Liver (tissue), 9 donors: ENCODE results near the gene LRRC36. TPM values are rescaled to one million over a fixed set of nuclear protein-coding genes. Genes with fewer than 3 reads are reported as not detected.

ENCODE experiments used
- DNase-seq: peaks from one replicate; pipeline ENCODE4 v3.0.0-alpha.2; 2017; ENCODE audit warnings: low spot score
- H3K27ac ChIP-seq, 2 donors: one replicate each; pipeline ENCODE4 v1.7.0; 2013; ENCODE audit warnings: inconsistent platforms in 2 of 2, low read length in 2 of 2, control low read depth in 1 of 2, low read depth in 1 of 2, mild to moderate bottlenecking in 1 of 2
- H3K27me3 ChIP-seq, 4 donors: one replicate each; pipeline versions ENCODE4 v1.6.1 to v1.7.0; 2013; ENCODE audit warnings: low read length in 3 of 4, inconsistent platforms in 1 of 4, mild to moderate bottlenecking in 1 of 4, moderate library complexity in 1 of 4; ENCODE audit not compliant: control insufficient read depth in 4 of 4, insufficient read depth in 4 of 4
- H3K36me3 ChIP-seq, 4 donors: one replicate each; pipeline versions ENCODE4 v1.6.1 to v1.7.0; 2013; ENCODE audit warnings: low read length in 3 of 4, mild to moderate bottlenecking in 3 of 4, low read depth in 1 of 4, moderate library complexity in 1 of 4; ENCODE audit not compliant: control insufficient read depth in 4 of 4, insufficient read depth in 3 of 4
- H3K4me1 ChIP-seq, 4 donors: one replicate each; pipeline versions ENCODE4 v1.6.1 to v1.7.0; 2013; ENCODE audit warnings: low read length in 3 of 4, mild to moderate bottlenecking in 3 of 4, moderate library complexity in 1 of 4; ENCODE audit not compliant: control insufficient read depth in 4 of 4, insufficient read depth in 4 of 4
- H3K4me3 ChIP-seq, 3 donors: one replicate each; pipeline versions ENCODE4 v1.6.1 to v1.7.0; 2013; ENCODE audit warnings: low read length in 3 of 3, control low read depth in 1 of 3, low read depth in 1 of 3, mild to moderate bottlenecking in 1 of 3
- H3K9ac ChIP-seq, 2 donors: one replicate each; pipeline ENCODE4 v1.7.0; 2013; ENCODE audit warnings: low read length in 2 of 2, mild to moderate bottlenecking in 2 of 2, moderate library complexity in 2 of 2, control low read depth in 1 of 2, low read depth in 1 of 2
- H3K9me3 ChIP-seq, 4 donors: one replicate each; pipeline versions ENCODE4 v1.6.1 to v1.7.0; 2013; ENCODE audit warnings: low read length in 3 of 4; ENCODE audit not compliant: control insufficient read depth in 4 of 4
- EGR1 ChIP-seq, 2 donors: IDR thresholded peaks; 2 replicates each; pipeline ENCODE4 v1.6.1; 2016 to 2018; ENCODE audit warnings: antibody characterized with exemption in 2 of 2, low read depth in 2 of 2
- FOXA1 ChIP-seq: IDR thresholded peaks from 2 replicates; pipeline ENCODE4 v1.6.1; 2016; ENCODE audit warnings: antibody characterized with exemption
- FOXA2 ChIP-seq: IDR thresholded peaks from 2 replicates; pipeline ENCODE4 v1.6.1; 2016; ENCODE audit warnings: antibody characterized with exemption
- GABPA ChIP-seq, 2 donors: IDR thresholded peaks in 1 of 2; conservative IDR thresholded peaks in 1 of 2; 2 replicates each; pipeline ENCODE4 v1.6.1; 2016; ENCODE audit warnings: antibody characterized with exemption in 2 of 2, mild to moderate bottlenecking in 1 of 2, moderate library complexity in 1 of 2
- HNF4A ChIP-seq, 2 donors: conservative IDR thresholded peaks; 2 replicates each; pipeline ENCODE4 v1.6.1; 2016; ENCODE audit warnings: antibody characterized with exemption in 2 of 2, mild to moderate bottlenecking in 2 of 2
- HNF4G ChIP-seq: IDR thresholded peaks from 2 replicates; pipeline ENCODE4 v1.6.1; 2016; ENCODE audit warnings: antibody characterized with exemption
- JUND ChIP-seq, 2 donors: IDR thresholded peaks; 2 replicates each; pipeline ENCODE4 v1.6.1; 2016; ENCODE audit warnings: antibody characterized with exemption in 2 of 2
- NR2F2 ChIP-seq: IDR thresholded peaks from 2 replicates; pipeline ENCODE4 v1.6.1; 2016; ENCODE audit warnings: antibody characterized with exemption
- RAD21 ChIP-seq, 2 donors: IDR thresholded peaks; 2 replicates each; pipeline ENCODE4 v1.6.1; 2016; ENCODE audit warnings: antibody characterized with exemption in 2 of 2, mild to moderate bottlenecking in 2 of 2
- RXRA ChIP-seq, 2 donors: IDR thresholded peaks; 2 replicates each; pipeline ENCODE4 v1.6.1; 2017 to 2018; ENCODE audit warnings: antibody characterized with exemption in 2 of 2, mild to moderate bottlenecking in 1 of 2
- TAF1 ChIP-seq: conservative IDR thresholded peaks from 2 replicates; pipeline ENCODE4 v1.6.1; 2016; ENCODE audit warnings: antibody characterized with exemption, mild to moderate bottlenecking
- YY1 ChIP-seq: IDR thresholded peaks from 2 replicates; pipeline ENCODE4 v1.6.1; 2016; ENCODE audit warnings: antibody characterized with exemption, mild to moderate bottlenecking
- WGBS: extraction: QIAGEN DNeasy Blood & Tissue Kit; methylation state at CpG from one replicate; pipeline ENCODE4 v1.1.7; 2013; 5-methylcytosine and 5-hydroxymethylcytosine counted together
- polyA plus RNA-seq, 2 donors: library from polyadenylated mRNA; stranded (reverse) in 1 of 2; unstranded in 1 of 2; fragments of 200-250 nt in 1 of 2; fragments of >200 nt in 1 of 2; fragmentation: Nextera tagmentation in 1 of 2; extraction: Ambion mirVana in 1 of 2; gene quantifications; one replicate each; pipeline versions ENCODE4 v1.2.1 to v1.2.3, GENCODE V29; 2013 to 2015
- total RNA-seq, 2 donors: library from RNA; depleted of rRNA; stranded (reverse); fragments of >200 nt; gene quantifications; one replicate each; pipeline ENCODE4 v1.2.3, GENCODE V29; 2014
- TF ChIP-seq, protein P1 (sequence below): IDR thresholded peaks from 2 replicates; pipeline ENCODE4 v1.6.1; 2016; ENCODE audit warnings: antibody characterized with exemption
- TF ChIP-seq, protein P2 (sequence below): IDR thresholded peaks from 2 replicates; pipeline ENCODE4 v1.6.1; 2016; ENCODE audit warnings: antibody characterized with exemption
- TF ChIP-seq, protein P3 (sequence below): fragments of 150-350 bp; IDR thresholded peaks from 2 replicates; pipeline ENCODE4 v1.5.1; 2017; ENCODE audit warnings: improper control_type of control experiment, low read depth, low read length; ENCODE audit not compliant: missing input control
- TF ChIP-seq, protein P4 (sequence below): IDR thresholded peaks from 2 replicates; pipeline ENCODE4 v1.6.1; 2016; ENCODE audit warnings: antibody characterized with exemption, mild to moderate bottlenecking
- donor health status: healthy.
- donor health status: healthy.
- donor health status: healthy.
- donor health status: healthy.
- donor health status: healthy.

The LRRC36 gene
- total and polyA plus RNA-seq, 4 donors, result 0.08 TPM; not detected in 3

DNA sequence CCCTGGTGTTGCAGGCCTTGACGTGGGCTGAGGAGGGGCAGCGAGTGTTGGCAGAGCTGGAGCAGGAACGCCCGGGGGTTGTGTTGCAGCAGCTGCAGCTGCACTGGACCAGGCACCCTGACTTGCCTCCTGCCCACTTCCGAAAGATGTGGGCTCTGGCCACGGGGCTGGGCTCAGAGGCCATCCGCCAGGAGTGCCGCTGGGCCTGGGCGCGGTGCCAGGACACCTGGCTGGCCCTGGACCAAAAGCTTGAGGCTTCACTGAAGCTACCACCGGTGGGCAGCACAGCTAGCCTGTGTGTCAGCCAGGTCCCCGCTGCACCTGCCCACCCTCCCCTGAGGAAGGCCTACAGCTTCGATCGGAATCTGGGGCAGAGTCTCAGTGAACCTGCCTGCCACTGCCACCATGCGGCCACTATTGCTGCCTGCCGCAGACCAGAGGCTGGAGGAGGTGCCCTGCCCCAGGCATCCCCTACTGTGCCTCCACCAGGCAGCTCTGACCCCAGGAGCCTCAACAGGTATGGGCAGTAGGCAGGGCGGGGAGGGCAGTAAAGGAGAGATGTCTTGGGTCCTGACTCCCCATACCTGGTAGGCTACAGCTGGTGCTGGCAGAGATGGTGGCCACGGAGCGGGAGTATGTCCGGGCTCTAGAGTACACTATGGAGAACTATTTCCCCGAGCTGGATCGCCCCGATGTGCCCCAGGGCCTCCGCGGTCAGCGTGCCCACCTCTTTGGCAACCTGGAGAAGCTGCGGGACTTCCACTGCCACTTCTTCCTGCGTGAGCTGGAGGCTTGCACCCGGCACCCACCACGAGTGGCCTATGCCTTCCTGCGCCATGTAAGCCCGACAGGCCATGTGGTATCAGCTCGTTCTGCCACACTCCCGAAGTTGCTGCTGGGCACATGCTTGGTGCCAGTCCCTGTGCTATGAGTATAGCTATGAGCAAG is 41.6 kb upstream of the LRRC36 start:
- no peak overlapping the region for H3K4me3 ChIP-seq
- DNase-seq, result no peak
- 64% methylated on average over 34 of the region's 34 CpGs for WGBS
- no peaks in the 10 kb centered on the region for H3K27me3 ChIP-seq
- H3K36me3 ChIP-seq, result no peaks in the 10 kb centered on the region
- no peak overlapping the region for H3K9ac ChIP-seq
- TF ChIP-seq RAD21 (IDR thresholded peaks at IDR 0.05) (peak in 1 of 2 donors; percentile 74), RXRA (IDR thresholded peaks at IDR 0.05) (no peak), EGR1 (IDR thresholded peaks at IDR 0.05; ENCODE audit: low read depth in 2 of 2) (no peak), TAF1 (no peak), FOXA2 (no peak), HNF4G (no peak), HNF4A (conservative IDR thresholded peaks at IDR 0.05) (no peak), GABPA (IDR thresholded peaks at IDR 0.05 in 1 of 2, conservative IDR thresholded peaks at IDR 0.05 in 1 of 2) (no peak), JUND (IDR thresholded peaks at IDR 0.05) (no peak)
- TF ChIP-seq, protein P1, sequence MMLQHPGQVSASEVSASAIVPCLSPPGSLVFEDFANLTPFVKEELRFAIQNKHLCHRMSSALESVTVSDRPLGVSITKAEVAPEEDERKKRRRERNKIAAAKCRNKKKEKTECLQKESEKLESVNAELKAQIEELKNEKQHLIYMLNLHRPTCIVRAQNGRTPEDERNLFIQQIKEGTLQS, result no peak
- TF ChIP-seq, protein P2, sequence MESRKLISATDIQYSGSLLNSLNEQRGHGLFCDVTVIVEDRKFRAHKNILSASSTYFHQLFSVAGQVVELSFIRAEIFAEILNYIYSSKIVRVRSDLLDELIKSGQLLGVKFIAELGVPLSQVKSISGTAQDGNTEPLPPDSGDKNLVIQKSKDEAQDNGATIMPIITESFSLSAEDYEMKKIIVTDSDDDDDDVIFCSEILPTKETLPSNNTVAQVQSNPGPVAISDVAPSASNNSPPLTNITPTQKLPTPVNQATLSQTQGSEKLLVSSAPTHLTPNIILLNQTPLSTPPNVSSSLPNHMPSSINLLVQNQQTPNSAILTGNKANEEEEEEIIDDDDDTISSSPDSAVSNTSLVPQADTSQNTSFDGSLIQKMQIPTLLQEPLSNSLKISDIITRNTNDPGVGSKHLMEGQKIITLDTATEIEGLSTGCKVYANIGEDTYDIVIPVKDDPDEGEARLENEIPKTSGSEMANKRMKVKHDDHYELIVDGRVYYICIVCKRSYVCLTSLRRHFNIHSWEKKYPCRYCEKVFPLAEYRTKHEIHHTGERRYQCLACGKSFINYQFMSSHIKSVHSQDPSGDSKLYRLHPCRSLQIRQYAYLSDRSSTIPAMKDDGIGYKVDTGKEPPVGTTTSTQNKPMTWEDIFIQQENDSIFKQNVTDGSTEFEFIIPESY, result no peak
- TF ChIP-seq, protein P3, sequence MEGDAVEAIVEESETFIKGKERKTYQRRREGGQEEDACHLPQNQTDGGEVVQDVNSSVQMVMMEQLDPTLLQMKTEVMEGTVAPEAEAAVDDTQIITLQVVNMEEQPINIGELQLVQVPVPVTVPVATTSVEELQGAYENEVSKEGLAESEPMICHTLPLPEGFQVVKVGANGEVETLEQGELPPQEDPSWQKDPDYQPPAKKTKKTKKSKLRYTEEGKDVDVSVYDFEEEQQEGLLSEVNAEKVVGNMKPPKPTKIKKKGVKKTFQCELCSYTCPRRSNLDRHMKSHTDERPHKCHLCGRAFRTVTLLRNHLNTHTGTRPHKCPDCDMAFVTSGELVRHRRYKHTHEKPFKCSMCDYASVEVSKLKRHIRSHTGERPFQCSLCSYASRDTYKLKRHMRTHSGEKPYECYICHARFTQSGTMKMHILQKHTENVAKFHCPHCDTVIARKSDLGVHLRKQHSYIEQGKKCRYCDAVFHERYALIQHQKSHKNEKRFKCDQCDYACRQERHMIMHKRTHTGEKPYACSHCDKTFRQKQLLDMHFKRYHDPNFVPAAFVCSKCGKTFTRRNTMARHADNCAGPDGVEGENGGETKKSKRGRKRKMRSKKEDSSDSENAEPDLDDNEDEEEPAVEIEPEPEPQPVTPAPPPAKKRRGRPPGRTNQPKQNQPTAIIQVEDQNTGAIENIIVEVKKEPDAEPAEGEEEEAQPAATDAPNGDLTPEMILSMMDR, result peak; percentile 54
- H3K27ac ChIP-seq, result no peak overlapping the region
- H3K9me3 ChIP-seq, result no peaks in the 10 kb centered on the region
- H3K4me1 ChIP-seq, result peaks cover 0 to 2% (median 0%) of the 10 kb centered on the region in 4 donors

DNA sequence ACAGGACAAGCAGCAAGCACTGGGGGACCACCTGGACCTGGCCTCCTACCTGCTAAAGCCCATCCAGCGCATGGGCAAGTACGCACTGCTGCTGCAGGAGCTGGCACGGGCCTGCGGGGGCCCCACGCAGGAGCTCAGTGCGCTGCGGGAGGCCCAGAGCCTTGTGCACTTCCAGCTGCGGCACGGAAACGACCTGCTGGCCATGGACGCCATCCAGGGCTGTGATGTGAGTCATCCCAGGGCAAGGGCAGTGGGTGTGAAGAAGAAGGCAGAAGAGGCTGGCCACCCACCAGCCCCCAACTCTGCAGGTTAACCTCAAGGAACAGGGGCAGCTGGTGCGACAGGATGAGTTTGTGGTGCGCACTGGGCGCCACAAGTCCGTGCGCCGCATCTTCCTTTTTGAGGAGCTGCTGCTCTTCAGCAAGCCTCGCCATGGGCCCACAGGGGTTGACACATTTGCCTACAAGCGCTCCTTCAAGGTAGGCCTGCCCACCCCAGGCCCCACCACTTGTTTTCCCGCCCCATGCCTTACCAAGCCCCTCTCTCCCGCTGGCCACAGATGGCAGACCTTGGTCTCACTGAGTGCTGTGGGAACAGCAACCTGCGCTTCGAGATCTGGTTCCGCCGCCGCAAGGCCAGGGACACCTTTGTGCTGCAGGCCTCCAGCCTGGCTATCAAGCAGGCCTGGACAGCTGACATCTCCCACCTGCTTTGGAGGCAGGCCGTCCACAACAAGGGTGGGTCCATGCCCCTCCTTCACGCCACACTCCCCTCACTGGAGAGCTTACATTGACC is 40.0 kb upstream of the LRRC36 start:
- Histone ChIP-seq H3K9me3 (no peaks in the 10 kb centered on the region), H3K9ac (no peak overlapping the region), H3K4me1 (peaks cover 0 to 2% (median 0%) of the 10 kb centered on the region in 4 donors), H3K27ac (no peak overlapping the region), H3K4me3 (no peak overlapping the region), H3K27me3 (no peaks in the 10 kb centered on the region), H3K36me3 (no peaks in the 10 kb centered on the region)
- TF ChIP-seq FOXA2, result no peak
- TF ChIP-seq FOXA1, result no peak
- TF ChIP-seq RXRA (IDR thresholded peaks at IDR 0.05), result no peak
- no peak for TF ChIP-seq JUND (IDR thresholded peaks at IDR 0.05)
- TF ChIP-seq, protein P1, result no peak
- no peak for TF ChIP-seq TAF1
- TF ChIP-seq NR2F2, result no peak
- TF ChIP-seq YY1, result no peak
- TF ChIP-seq GABPA (IDR thresholded peaks at IDR 0.05 in 1 of 2, conservative IDR thresholded peaks at IDR 0.05 in 1 of 2), result no peak
- TF ChIP-seq, protein P4, sequence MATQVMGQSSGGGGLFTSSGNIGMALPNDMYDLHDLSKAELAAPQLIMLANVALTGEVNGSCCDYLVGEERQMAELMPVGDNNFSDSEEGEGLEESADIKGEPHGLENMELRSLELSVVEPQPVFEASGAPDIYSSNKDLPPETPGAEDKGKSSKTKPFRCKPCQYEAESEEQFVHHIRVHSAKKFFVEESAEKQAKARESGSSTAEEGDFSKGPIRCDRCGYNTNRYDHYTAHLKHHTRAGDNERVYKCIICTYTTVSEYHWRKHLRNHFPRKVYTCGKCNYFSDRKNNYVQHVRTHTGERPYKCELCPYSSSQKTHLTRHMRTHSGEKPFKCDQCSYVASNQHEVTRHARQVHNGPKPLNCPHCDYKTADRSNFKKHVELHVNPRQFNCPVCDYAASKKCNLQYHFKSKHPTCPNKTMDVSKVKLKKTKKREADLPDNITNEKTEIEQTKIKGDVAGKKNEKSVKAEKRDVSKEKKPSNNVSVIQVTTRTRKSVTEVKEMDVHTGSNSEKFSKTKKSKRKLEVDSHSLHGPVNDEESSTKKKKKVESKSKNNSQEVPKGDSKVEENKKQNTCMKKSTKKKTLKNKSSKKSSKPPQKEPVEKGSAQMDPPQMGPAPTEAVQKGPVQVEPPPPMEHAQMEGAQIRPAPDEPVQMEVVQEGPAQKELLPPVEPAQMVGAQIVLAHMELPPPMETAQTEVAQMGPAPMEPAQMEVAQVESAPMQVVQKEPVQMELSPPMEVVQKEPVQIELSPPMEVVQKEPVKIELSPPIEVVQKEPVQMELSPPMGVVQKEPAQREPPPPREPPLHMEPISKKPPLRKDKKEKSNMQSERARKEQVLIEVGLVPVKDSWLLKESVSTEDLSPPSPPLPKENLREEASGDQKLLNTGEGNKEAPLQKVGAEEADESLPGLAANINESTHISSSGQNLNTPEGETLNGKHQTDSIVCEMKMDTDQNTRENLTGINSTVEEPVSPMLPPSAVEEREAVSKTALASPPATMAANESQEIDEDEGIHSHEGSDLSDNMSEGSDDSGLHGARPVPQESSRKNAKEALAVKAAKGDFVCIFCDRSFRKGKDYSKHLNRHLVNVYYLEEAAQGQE, result no peak
- no peak for TF ChIP-seq HNF4A (conservative IDR thresholded peaks at IDR 0.05)
- DNase-seq, result no peak
- WGBS, result 95% methylated on average over 28 of the region's 28 CpGs
